ENCODE results near the gene ACP1. TPM values are rescaled to one million over a fixed set of nuclear protein-coding genes. Genes with fewer than 3 reads are reported as not detected.

The ACP1 gene
- total RNA-seq, 1 donor from 2014 or later: 236 TPM

- no peak overlapping the region for H3K27ac ChIP-seq
- H3K79me2 ChIP-seq (ENCODE audit: low read depth): no peaks in the 10 kb centered on the region
- no peaks in the 10 kb centered on the region for H3K27me3 ChIP-seq
- Mint-ChIP-seq H3K27me3 (ENCODE audit: insufficient read depth, low read depth) (peaks cover 24% of the 10 kb centered on the region), H3K4me1 (peaks cover 79% of the 10 kb centered on the region), H3K27ac (peak overlapping the region; percentile 39), H3K9me3 (peaks cover 20% of the 10 kb centered on the region), H3K4me3 (peak overlapping the region; percentile 35), H3K36me3 (peaks cover 8% of the 10 kb centered on the region)
- H4K20me1 ChIP-seq (ENCODE audit: low read depth): no peaks in the 10 kb centered on the region
- no peaks in the 10 kb centered on the region for H3K36me3 ChIP-seq
- no peaks in the 10 kb centered on the region for H3K9me3 ChIP-seq (ENCODE audit: low read depth)
- no peak overlapping the region for H3K4me3 ChIP-seq
- peaks cover 9% of the 10 kb centered on the region for H3F3A ChIP-seq (ENCODE audit: low read depth)
- no peak for DNase-seq (ENCODE audit: low spot score)
- TF ChIP-seq CTCF (IDR thresholded peaks at IDR 0.05) (no peak), EZH2phosphoT487 (IDR thresholded peaks at IDR 0.05) (no peak), EZH2 (IDR thresholded peaks at IDR 0.05) (no peak)
- peaks cover 14% of the 10 kb centered on the region for H3K4me1 ChIP-seq
- no peak overlapping the region for H3K4me2 ChIP-seq
- no peak overlapping the region for H3K9ac ChIP-seq
- no peak overlapping the region for H2AFZ ChIP-seq (replicated peaks)
These were observed 51.6 kb downstream of the ACP1 start for GRCh38 chr2:316381-316780.

GRCh38 chr2:317501-318424 lies 53.0 kb downstream of the ACP1 start:
- peak overlapping the region; percentile 78 for H3K4me3 Mint-ChIP-seq
- Histone ChIP-seq H3F3A (ENCODE audit: low read depth) (peaks cover 9% of the 10 kb centered on the region), H3K9me3 (ENCODE audit: low read depth) (no peaks in the 10 kb centered on the region), H3K36me3 (no peaks in the 10 kb centered on the region), H3K27me3 (no peaks in the 10 kb centered on the region), H3K27ac (no peak overlapping the region), H3K4me3 (no peak overlapping the region), H3K9ac (no peak overlapping the region), H3K4me2 (peak overlapping the region; percentile 42), H2AFZ (replicated peaks) (no peak overlapping the region), H4K20me1 (ENCODE audit: low read depth) (no peaks in the 10 kb centered on the region), H3K79me2 (ENCODE audit: low read depth) (no peaks in the 10 kb centered on the region), H3K4me1 (peaks cover 14% of the 10 kb centered on the region)
- H3K36me3 Mint-ChIP-seq: peaks cover 8% of the 10 kb centered on the region
- DNase-seq (ENCODE audit: low spot score): peak; percentile 67
- TF ChIP-seq CTCF (IDR thresholded peaks at IDR 0.05) (no peak), EZH2 (IDR thresholded peaks at IDR 0.05) (no peak), EZH2phosphoT487 (IDR thresholded peaks at IDR 0.05) (no peak)
- peaks cover 28% of the 10 kb centered on the region for H3K9me3 Mint-ChIP-seq
- peaks cover 24% of the 10 kb centered on the region for H3K27me3 Mint-ChIP-seq (ENCODE audit: insufficient read depth, low read depth)
- peaks cover 66% of the 10 kb centered on the region for H3K4me1 Mint-ChIP-seq
- peak overlapping the region; percentile 95 for H3K27ac Mint-ChIP-seq

- Histone ChIP-seq H3K9me3 (ENCODE audit: low read depth) (no peaks in the 10 kb centered on the region), H3K79me2 (ENCODE audit: low read depth) (no peaks in the 10 kb centered on the region), H2AFZ (replicated peaks) (no peak overlapping the region), H3K27me3 (no peaks in the 10 kb centered on the region), H3K4me2 (no peak overlapping the region), H3K27ac (no peak overlapping the region), H3K36me3 (no peaks in the 10 kb centered on the region), H3F3A (ENCODE audit: low read depth) (peaks cover 9% of the 10 kb centered on the region), H3K4me3 (no peak overlapping the region), H3K4me1 (peaks cover 14% of the 10 kb centered on the region), H3K9ac (no peak overlapping the region), H4K20me1 (ENCODE audit: low read depth) (no peaks in the 10 kb centered on the region)
- no peak for DNase-seq (ENCODE audit: low spot score)
- Mint-ChIP-seq H3K9me3 (peaks cover 29% of the 10 kb centered on the region), H3K27ac (peak overlapping the region; percentile 95), H3K4me1 (peaks cover 54% of the 10 kb centered on the region), H3K27me3 (ENCODE audit: insufficient read depth, low read depth) (peaks cover 20% of the 10 kb centered on the region), H3K36me3 (peaks cover 9% of the 10 kb centered on the region), H3K4me3 (peak overlapping the region; percentile 78)
- no peak for TF ChIP-seq EZH2phosphoT487 (IDR thresholded peaks at IDR 0.05)
- TF ChIP-seq CTCF (IDR thresholded peaks at IDR 0.05): no peak
These were observed 54.4 kb downstream of the ACP1 start for GRCh38 chr2:319059-319600.
